ENCODE results near the gene CLEC4F. TPM values are rescaled to one million over a fixed set of nuclear protein-coding genes. Genes with fewer than 3 reads are reported as not detected.
"Not testable (repeated sequence)": the region's sequence is repeated elsewhere in the genome, so short reads cannot be mapped to it uniquely, and the experiment has no call there.

Gene CLEC4F
- total and polyA plus RNA-seq, 9 donors, result 0.11 to 1.4 (median 0.42) TPM; not detected in 1

- no peaks in the 10 kb centered on the region for H3K27me3 ChIP-seq
- 82 to 93% (median 87%) methylated on average over 2 of the region's 2 CpGs for WGBS, 3 donors
- no peaks in the 10 kb centered on the region for H3K4me1 ChIP-seq (ENCODE audit: insufficient read depth)
- no peak for DNase-seq
- no peak overlapping the region for H3K27ac ChIP-seq
- no peak overlapping the region for H3K4me3 ChIP-seq
- H3K36me3 ChIP-seq, result no peaks in the 10 kb centered on the region
- intact Hi-C loops (cut with DNase I), result no loop called here
- no peak for TF ChIP-seq CTCF (IDR thresholded peaks at IDR 0.05)
- no peak for TF ChIP-seq EP300 (IDR thresholded peaks at IDR 0.05)
- TF ChIP-seq POLR2A (IDR thresholded peaks at IDR 0.05), result no peak
- no peaks in the 10 kb centered on the region for H3K9me3 ChIP-seq
These were observed 20.7 kb downstream of the CLEC4F start for GRCh38 chr2:70799706-70800105.

- H3K4me3 ChIP-seq; H3K27ac ChIP-seq; H3K9me3 ChIP-seq; H3K4me1 ChIP-seq (ENCODE audit: insufficient read depth); H3K27me3 ChIP-seq; H3K36me3 ChIP-seq; DNase-seq; intact Hi-C loops (cut with DNase I): not testable (repeated sequence)
- WGBS, 3 donors, result 78 to 89% (median 81%) methylated on average over 3 of the region's 3 CpGs
These were observed 22.4 kb downstream of the CLEC4F start for GRCh38 chr2:70797996-70798395.

GRCh38 chr2:70797506-70797905, 22.9 kb downstream of the CLEC4F start:
- Histone ChIP-seq H3K4me3 (no peak overlapping the region), H3K9me3 (no peaks in the 10 kb centered on the region), H3K27ac (no peak overlapping the region), H3K27me3 (no peaks in the 10 kb centered on the region), H3K4me1 (ENCODE audit: insufficient read depth) (no peaks in the 10 kb centered on the region), H3K36me3 (no peaks in the 10 kb centered on the region)
- TF ChIP-seq CTCF (IDR thresholded peaks at IDR 0.05) (no peak), POLR2A (IDR thresholded peaks at IDR 0.05) (no peak), EP300 (IDR thresholded peaks at IDR 0.05) (no peak)
- 37 to 46% (median 37%) methylated on average over 2 of the region's 2 CpGs for WGBS, 3 donors
- intact Hi-C loops (cut with DNase I), result no loop called here
- no peak for DNase-seq

GRCh38 chr2:70796262-70796661, 24.1 kb downstream of the CLEC4F start:
- TF ChIP-seq POLR2A (IDR thresholded peaks at IDR 0.05) (no peak), CTCF (IDR thresholded peaks at IDR 0.05) (no peak), EP300 (IDR thresholded peaks at IDR 0.05) (no peak)
- intact Hi-C loops (cut with DNase I), result no loop called here
- Histone ChIP-seq H3K4me3 (no peak overlapping the region), H3K36me3 (no peaks in the 10 kb centered on the region), H3K27me3 (no peaks in the 10 kb centered on the region), H3K27ac (no peak overlapping the region), H3K4me1 (ENCODE audit: insufficient read depth) (no peaks in the 10 kb centered on the region), H3K9me3 (no peaks in the 10 kb centered on the region)
- DNase-seq, result no peak
- WGBS, 3 donors, result 71 to 74% (median 72%) methylated on average over 1 of the region's 1 CpG

GRCh38 chr2:70795164-70795995, 25.0 kb downstream of the CLEC4F start:
- no peak overlapping the region for H3K4me3 ChIP-seq
- no peak for DNase-seq
- no peaks in the 10 kb centered on the region for H3K36me3 ChIP-seq
- no peaks in the 10 kb centered on the region for H3K9me3 ChIP-seq
- no peak overlapping the region for H3K27ac ChIP-seq
- 59 to 66% (median 66%) methylated on average over 4 of the region's 4 CpGs for WGBS, 3 donors
- TF ChIP-seq POLR2A (IDR thresholded peaks at IDR 0.05) (no peak), CTCF (IDR thresholded peaks at IDR 0.05) (no peak), EP300 (IDR thresholded peaks at IDR 0.05) (no peak)
- no peaks in the 10 kb centered on the region for H3K27me3 ChIP-seq
- intact Hi-C loops (cut with DNase I), result no loop called here
- no peaks in the 10 kb centered on the region for H3K4me1 ChIP-seq (ENCODE audit: insufficient read depth)

Data from ovary (tissue), 9 donors.